Neural progenitor cell (in vitro differentiated cells): ENCODE results near the gene MLH1.

Source experiments
- EZH2 ChIP-seq: fragments of 200-600 bp; sonication (generic); IDR thresholded peaks from 2 replicates; pipeline ENCODE4 v1.6.1; 2017; ENCODE audit warnings: antibody characterized with exemption, mild to moderate bottlenecking, moderate library complexity
- EZH2phosphoT487 ChIP-seq: fragments of 200-600 bp; sonication (generic); IDR thresholded peaks from 2 replicates; pipeline ENCODE4 v1.6.1; 2017; ENCODE audit warnings: antibody characterized with exemption
- TF ChIP-seq, protein P1 (sequence below): fragments of 200-600 bp; sonication (generic); IDR thresholded peaks from 2 replicates; pipeline ENCODE4 v1.5.1; 2017; ENCODE audit warnings: antibody characterized with exemption, mild to moderate bottlenecking

- TF ChIP-seq EZH2 = no peak
- TF ChIP-seq, protein P1, sequence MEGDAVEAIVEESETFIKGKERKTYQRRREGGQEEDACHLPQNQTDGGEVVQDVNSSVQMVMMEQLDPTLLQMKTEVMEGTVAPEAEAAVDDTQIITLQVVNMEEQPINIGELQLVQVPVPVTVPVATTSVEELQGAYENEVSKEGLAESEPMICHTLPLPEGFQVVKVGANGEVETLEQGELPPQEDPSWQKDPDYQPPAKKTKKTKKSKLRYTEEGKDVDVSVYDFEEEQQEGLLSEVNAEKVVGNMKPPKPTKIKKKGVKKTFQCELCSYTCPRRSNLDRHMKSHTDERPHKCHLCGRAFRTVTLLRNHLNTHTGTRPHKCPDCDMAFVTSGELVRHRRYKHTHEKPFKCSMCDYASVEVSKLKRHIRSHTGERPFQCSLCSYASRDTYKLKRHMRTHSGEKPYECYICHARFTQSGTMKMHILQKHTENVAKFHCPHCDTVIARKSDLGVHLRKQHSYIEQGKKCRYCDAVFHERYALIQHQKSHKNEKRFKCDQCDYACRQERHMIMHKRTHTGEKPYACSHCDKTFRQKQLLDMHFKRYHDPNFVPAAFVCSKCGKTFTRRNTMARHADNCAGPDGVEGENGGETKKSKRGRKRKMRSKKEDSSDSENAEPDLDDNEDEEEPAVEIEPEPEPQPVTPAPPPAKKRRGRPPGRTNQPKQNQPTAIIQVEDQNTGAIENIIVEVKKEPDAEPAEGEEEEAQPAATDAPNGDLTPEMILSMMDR = no peak
- no peak for TF ChIP-seq EZH2phosphoT487
Observed at GRCh38 chr3:37052860-37053259, 59.5 kb downstream of the MLH1 start.
